ENCODE results near the gene SHISA5. TPM values are rescaled to one million over a fixed set of nuclear protein-coding genes. Genes with fewer than 3 reads are reported as not detected.

Gene SHISA5
- total and polyA plus RNA-seq, 2 of the 4 experiments (the other 2 are of a cell fraction) = 82.3 to 162 TPM

DNA sequence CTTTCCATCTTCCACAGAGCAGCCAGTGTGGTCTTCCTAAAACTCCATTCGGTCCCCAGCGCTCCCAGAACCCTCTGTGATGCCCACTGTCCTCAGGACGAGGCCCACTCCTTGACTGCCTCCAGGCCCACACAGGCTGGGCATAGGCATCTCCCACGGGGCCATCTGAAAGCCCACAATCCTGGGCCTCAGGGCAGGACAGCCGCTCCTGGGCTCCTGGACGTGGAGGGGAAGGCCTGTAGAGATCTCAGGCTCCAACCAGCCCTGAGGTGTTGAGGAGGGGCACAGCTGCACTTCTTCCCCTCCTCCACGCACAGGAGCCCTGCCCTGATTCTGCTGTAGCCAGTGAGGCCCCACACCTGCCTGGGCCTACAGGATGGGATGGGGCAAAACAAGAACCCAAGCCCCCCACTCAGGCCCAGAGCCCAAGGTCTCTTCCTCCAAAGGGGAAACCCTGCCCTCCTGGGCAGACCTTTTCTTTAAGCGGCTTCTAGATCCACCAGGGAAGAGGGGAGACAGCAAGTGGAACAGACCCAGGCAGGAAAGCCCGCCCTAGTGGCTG lies 25.9 kb downstream of the SHISA5 start:
- H3K4me1 ChIP-seq (ENCODE audit: control insufficient read depth, insufficient read depth, low read length) = peaks cover 4% of the 10 kb centered on the region
- ATAC-seq (ENCODE audit: low read depth) = no peak

More for the DNA sequence above, 25.9 kb downstream of the SHISA5 start:
- no peaks in the 10 kb centered on the region; the same call in 1 of the 2 replicates for H4K20me1 ChIP-seq (ENCODE audit: insufficient read depth, low read length)
- H3K36me3 ChIP-seq (ENCODE audit: control insufficient read depth, insufficient read depth, low read length) = peaks cover 8% of the 10 kb centered on the region; the same call in 1 of the 2 replicates
- dilution Hi-C loops (cut with HindIII; ENCODE audit: low sequenced_read_pairs, unreplicated experiment) (no loop called here), in situ Hi-C loops (cut with MboI; ENCODE audit: low sequenced_read_pairs) (no loop called here), intact Hi-C loops (cut with micrococcal nuclease) (no loop called here)
- no peak overlapping the region for H3K18ac ChIP-seq (ENCODE audit: low read depth, low read length)
- no peak overlapping the region for H2AK5ac ChIP-seq (ENCODE audit: low read depth, low read length)
- no peaks in the 10 kb centered on the region for H3K27me3 ChIP-seq (ENCODE audit: control insufficient read depth, insufficient read depth, low read length)
- no peak overlapping the region for H2AFZ ChIP-seq (replicated peaks; ENCODE audit: low read length, poor library complexity)
- H2BK20ac ChIP-seq (ENCODE audit: low read depth, low read length) = no peak overlapping the region
- peaks cover 8% of the 10 kb centered on the region; the same call in 1 of the 2 replicates for H3K9me1 ChIP-seq (ENCODE audit: insufficient read depth, low read length)
- H3K79me1 ChIP-seq (ENCODE audit: low read depth in 1 of 2, low read length in 2 of 2) = peaks cover 0 to 8% of the 10 kb centered on the region in 2 experiments; a peak in 2 of 4 replicates
- H3K14ac ChIP-seq (replicated peaks; ENCODE audit: low read depth, low read length) = no peak overlapping the region
- no peak overlapping the region for H3K56ac ChIP-seq (ENCODE audit: extremely low read depth, insufficient read depth, low read length)
- H3K9me3 ChIP-seq (ENCODE audit: control insufficient read depth, insufficient read depth, low read length) = no peaks in the 10 kb centered on the region
- H4K91ac ChIP-seq (ENCODE audit: insufficient read depth, low read depth, low read length) = no peak overlapping the region
- DNase-seq = no peak
- H4K8ac ChIP-seq (ENCODE audit: low read depth in 2 of 2, low read length in 2 of 2) = no peak overlapping the region
- no peak overlapping the region for H3K9ac ChIP-seq (ENCODE audit: low read depth, low read length)
- no peak overlapping the region for H3K23ac ChIP-seq (ENCODE audit: low read depth, low read length)
- H3K27ac ChIP-seq (ENCODE audit: insufficient read depth, low read length) = no peak overlapping the region
- peak overlapping the region; percentile 42 for H2AK9ac ChIP-seq (replicated peaks; ENCODE audit: low read depth, low read length, poor library complexity)
- no peak overlapping the region for H2BK120ac ChIP-seq (ENCODE audit: low read depth, low read length)
- H2BK5ac ChIP-seq (ENCODE audit: low read depth, low read length, poor library complexity, severe bottlenecking) = no peak overlapping the region
- ChIA-PET CTCF (no interaction called here), POLR2A (ENCODE audit: unreplicated experiment) (no interaction called here)
- whole genome bisulfite sequencing, 2 experiments (ENCODE audit: extremely low coverage in 2 of 2, insufficient read length in 1 of 2) = no CpG with 5 or more reads among the region's 9 CpGs
- TF ChIP-seq FOS (IDR thresholded peaks at IDR 0.05; ENCODE audit: low read depth, low read length) (no peak), SMC3 (IDR thresholded peaks at IDR 0.05; ENCODE audit: low read depth, low read length) (no peak), MAZ (IDR thresholded peaks at IDR 0.05; ENCODE audit: borderline replicate concordance, low read depth, low read length) (no peak), CEBPB (IDR thresholded peaks at IDR 0.05; ENCODE audit: low read depth, low read length) (no peak), BHLHE40 (IDR thresholded peaks at IDR 0.05; ENCODE audit: low read depth, low read length) (no peak), MXI1 (IDR thresholded peaks at IDR 0.05; ENCODE audit: borderline replicate concordance, low read depth, low read length) (no peak), CHD1 (IDR thresholded peaks at IDR 0.05; ENCODE audit: low read depth, low read length) (no peak), RCOR1 (IDR thresholded peaks at IDR 0.05; ENCODE audit: insufficient replicate concordance, low read length) (no peak), RAD21 (IDR thresholded peaks at IDR 0.05; ENCODE audit: low read length) (no peak), RFX5 (IDR thresholded peaks at IDR 0.05; ENCODE audit: low read depth, low read length) (no peak), MAFK (IDR thresholded peaks at IDR 0.05; ENCODE audit: low read depth, low read length) (no peak), POLR2A (IDR thresholded peaks at IDR 0.05; ENCODE audit: low read depth, low read length) (no peak), NFE2L2 (IDR thresholded peaks at IDR 0.05; ENCODE audit: low read depth, low read length) (no peak)
- TF ChIP-seq, protein P1, sequence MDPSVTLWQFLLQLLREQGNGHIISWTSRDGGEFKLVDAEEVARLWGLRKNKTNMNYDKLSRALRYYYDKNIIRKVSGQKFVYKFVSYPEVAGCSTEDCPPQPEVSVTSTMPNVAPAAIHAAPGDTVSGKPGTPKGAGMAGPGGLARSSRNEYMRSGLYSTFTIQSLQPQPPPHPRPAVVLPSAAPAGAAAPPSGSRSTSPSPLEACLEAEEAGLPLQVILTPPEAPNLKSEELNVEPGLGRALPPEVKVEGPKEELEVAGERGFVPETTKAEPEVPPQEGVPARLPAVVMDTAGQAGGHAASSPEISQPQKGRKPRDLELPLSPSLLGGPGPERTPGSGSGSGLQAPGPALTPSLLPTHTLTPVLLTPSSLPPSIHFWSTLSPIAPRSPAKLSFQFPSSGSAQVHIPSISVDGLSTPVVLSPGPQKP (IDR thresholded peaks at IDR 0.05; ENCODE audit: borderline replicate concordance, low read depth, low read length) = no peak
- TF ChIP-seq, protein P2, sequence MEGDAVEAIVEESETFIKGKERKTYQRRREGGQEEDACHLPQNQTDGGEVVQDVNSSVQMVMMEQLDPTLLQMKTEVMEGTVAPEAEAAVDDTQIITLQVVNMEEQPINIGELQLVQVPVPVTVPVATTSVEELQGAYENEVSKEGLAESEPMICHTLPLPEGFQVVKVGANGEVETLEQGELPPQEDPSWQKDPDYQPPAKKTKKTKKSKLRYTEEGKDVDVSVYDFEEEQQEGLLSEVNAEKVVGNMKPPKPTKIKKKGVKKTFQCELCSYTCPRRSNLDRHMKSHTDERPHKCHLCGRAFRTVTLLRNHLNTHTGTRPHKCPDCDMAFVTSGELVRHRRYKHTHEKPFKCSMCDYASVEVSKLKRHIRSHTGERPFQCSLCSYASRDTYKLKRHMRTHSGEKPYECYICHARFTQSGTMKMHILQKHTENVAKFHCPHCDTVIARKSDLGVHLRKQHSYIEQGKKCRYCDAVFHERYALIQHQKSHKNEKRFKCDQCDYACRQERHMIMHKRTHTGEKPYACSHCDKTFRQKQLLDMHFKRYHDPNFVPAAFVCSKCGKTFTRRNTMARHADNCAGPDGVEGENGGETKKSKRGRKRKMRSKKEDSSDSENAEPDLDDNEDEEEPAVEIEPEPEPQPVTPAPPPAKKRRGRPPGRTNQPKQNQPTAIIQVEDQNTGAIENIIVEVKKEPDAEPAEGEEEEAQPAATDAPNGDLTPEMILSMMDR (conservative IDR thresholded peaks at IDR 0.05; ENCODE audit: low read depth, low read length) = no peak
- TF ChIP-seq, protein P3, sequence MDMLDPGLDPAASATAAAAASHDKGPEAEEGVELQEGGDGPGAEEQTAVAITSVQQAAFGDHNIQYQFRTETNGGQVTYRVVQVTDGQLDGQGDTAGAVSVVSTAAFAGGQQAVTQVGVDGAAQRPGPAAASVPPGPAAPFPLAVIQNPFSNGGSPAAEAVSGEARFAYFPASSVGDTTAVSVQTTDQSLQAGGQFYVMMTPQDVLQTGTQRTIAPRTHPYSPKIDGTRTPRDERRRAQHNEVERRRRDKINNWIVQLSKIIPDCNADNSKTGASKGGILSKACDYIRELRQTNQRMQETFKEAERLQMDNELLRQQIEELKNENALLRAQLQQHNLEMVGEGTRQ (IDR thresholded peaks at IDR 0.05; ENCODE audit: low read depth, low read length) = no peak
- no peak overlapping the region for H3K4ac ChIP-seq (ENCODE audit: low read depth, low read length)
- H3K4me3 ChIP-seq (ENCODE audit: insufficient read depth, low read depth, low read length) = no peak overlapping the region
- no peak overlapping the region for H3K4me2 ChIP-seq (ENCODE audit: low read depth, low read length)
- no peak overlapping the region for H4K5ac ChIP-seq (ENCODE audit: low read depth, low read length)
- BruUV-seq (replicated peaks) = no TSS peak
- no peak overlapping the region for H2BK15ac ChIP-seq (ENCODE audit: low read depth, low read length)
